ENCODE data around the gene C1QTNF6.

- TF ChIP-seq CTCF (IDR thresholded peaks at IDR 0.05; ENCODE audit: extremely low read depth in 1 of 2, insufficient read depth in 1 of 2, low read depth in 1 of 2, low read length in 2 of 2) (no peak), POLR2AphosphoS5 (IDR thresholded peaks at IDR 0.05; ENCODE audit: insufficient read depth, low read depth, low read length) (no peak)
Measured at GRCh38 chr22:37157516-37158285, 30.3 kb downstream of the C1QTNF6 start.

Data from endothelial cell of umbilical vein (primary cell).